Measurements from ENCODE around the gene PDK2.

PDK2 gene

GRCh38 chr17:50100921-50101345 lies 5.8 kb downstream of the PDK2 start:
- DNase-seq (ENCODE audit: low read depth), result no peak

- no peak for DNase-seq (ENCODE audit: low read depth)
Observed at GRCh38 chr17:50101346-50102163, 6.4 kb downstream of the PDK2 start.

GRCh38 chr17:50102164-50102991 lies 7.2 kb downstream of the PDK2 start:
- DNase-seq (ENCODE audit: low read depth), result no peak

- DNase-seq (ENCODE audit: low read depth), result no peak
Observed at GRCh38 chr17:50103252-50103651, 8.1 kb downstream of the PDK2 start.

GRCh38 chr17:50103941-50104340 lies 8.8 kb downstream of the PDK2 start:
- no peak for DNase-seq (ENCODE audit: low read depth)

- no peak for DNase-seq (ENCODE audit: low read depth)
Observed at GRCh38 chr17:50105811-50106210, 10.7 kb downstream of the PDK2 start.

GRCh38 chr17:50106393-50107131 lies 11.4 kb downstream of the PDK2 start:
- DNase-seq (ENCODE audit: low read depth), result no peak

GRCh38 chr17:50107790-50108414 lies 12.8 kb downstream of the PDK2 start:
- DNase-seq (ENCODE audit: low read depth), result peak; percentile 31

GRCh38 chr17:50108556-50108955 lies 13.4 kb downstream of the PDK2 start:
- DNase-seq (ENCODE audit: low read depth), result no peak

- no peak for DNase-seq (ENCODE audit: low read depth)
Observed at GRCh38 chr17:50109207-50109606, 14.1 kb downstream of the PDK2 start.

- DNase-seq (ENCODE audit: low read depth), result no peak
Observed at GRCh38 chr17:50109785-50110184, 14.6 kb downstream of the PDK2 start.

- no peak for DNase-seq (ENCODE audit: low read depth)
Observed at GRCh38 chr17:50110591-50111349, 15.6 kb downstream of the PDK2 start.

GRCh38 chr17:50111673-50112655 lies 16.8 kb downstream of the PDK2 start:
- DNase-seq (ENCODE audit: low read depth), result no peak

GRCh38 chr17:50112694-50113093 lies 17.5 kb downstream of the PDK2 start:
- DNase-seq (ENCODE audit: low read depth), result no peak

- no peak for DNase-seq (ENCODE audit: low read depth)
Observed at GRCh38 chr17:50113624-50114320, 18.6 kb downstream of the PDK2 start.

GRCh38 chr17:50114401-50114800 lies 19.2 kb downstream of the PDK2 start:
- no peak for DNase-seq (ENCODE audit: low read depth)

- peak; percentile 33 for DNase-seq (ENCODE audit: low read depth)
Observed at GRCh38 chr17:50114849-50115357, 19.8 kb downstream of the PDK2 start.

GRCh38 chr17:50115756-50116155 lies 20.6 kb downstream of the PDK2 start:
- no peak for DNase-seq (ENCODE audit: low read depth)

Measured in HS-27A (cell line).